H9 (cell line): ENCODE results near the gene PTPRF. TPM values are rescaled to one million over a fixed set of nuclear protein-coding genes. Genes with fewer than 3 reads are reported as not detected.
A peak's percentile ranks its signal among the peaks of the same experiment; 100 is the strongest.

Source experiments
- DNase-seq: peaks from one replicate; pipeline ENCODE4 v3.0.0-alpha.2; 2017
- H2AFZ ChIP-seq: one replicate; pipeline ENCODE4 v1.6.1; 2013; ENCODE audit warnings: mild to moderate bottlenecking, low read length, control low read depth, moderate library complexity
- H2AK5ac ChIP-seq: 2 replicates; pipeline ENCODE4 v1.6.1; 2013; ENCODE audit warnings: low read length, control low read depth, mixed read lengths; ENCODE audit not compliant: insufficient read length
- H2BK120ac ChIP-seq: one replicate; pipeline ENCODE4 v1.6.1; 2013; ENCODE audit warnings: low read depth, mild to moderate bottlenecking, low read length, control low read depth, inconsistent platforms; ENCODE audit not compliant: poor library complexity, severe bottlenecking
- H2BK12ac ChIP-seq: 2 replicates; pipeline ENCODE4 v1.6.1; 2013; ENCODE audit warnings: low read length, control low read depth, mixed read lengths, low read depth; ENCODE audit not compliant: insufficient read length
- H2BK15ac ChIP-seq: 2 replicates; pipeline ENCODE4 v1.6.1; 2013; ENCODE audit warnings: low read depth, low read length, control low read depth
- H2BK20ac ChIP-seq: one replicate; pipeline ENCODE4 v1.6.1; 2013; ENCODE audit warnings: low read depth, mild to moderate bottlenecking, low read length, control low read depth, inconsistent platforms; ENCODE audit not compliant: poor library complexity, severe bottlenecking
- H2BK5ac ChIP-seq: 2 replicates; pipeline ENCODE4 v1.6.1; 2013; ENCODE audit warnings: low read length, control low read depth, mixed read lengths; ENCODE audit not compliant: insufficient read length
- H3K14ac ChIP-seq: 2 replicates; pipeline ENCODE4 v1.6.1; 2013; ENCODE audit warnings: low read length, control low read depth; ENCODE audit not compliant: insufficient read depth
- H3K18ac ChIP-seq: 2 replicates; pipeline ENCODE4 v1.6.1; 2013; ENCODE audit warnings: low read depth, mild to moderate bottlenecking, mixed read lengths, low read length, control low read depth; ENCODE audit not compliant: insufficient read length
- H3K23ac ChIP-seq: 2 replicates; pipeline ENCODE4 v1.6.1; 2013; ENCODE audit warnings: low read length, control low read depth, mixed read lengths, low read depth; ENCODE audit not compliant: insufficient read length
- H3K23me2 ChIP-seq: 2 replicates; pipeline ENCODE4 v1.6.1; 2013; ENCODE audit warnings: low read depth, mild to moderate bottlenecking, mixed read lengths, low read length, control low read depth; ENCODE audit not compliant: insufficient read length, poor library complexity, severe bottlenecking
- H3K27ac ChIP-seq: 2 replicates; pipeline ENCODE4 v1.5.1; 2013; ENCODE audit warnings: low read length, control low read depth, mixed read lengths, low read depth; ENCODE audit not compliant: insufficient read length
- H3K27me3 ChIP-seq: 2 replicates; pipeline ENCODE4 v1.6.1; 2013; ENCODE audit warnings: low read length, control low read depth, inconsistent platforms; ENCODE audit not compliant: insufficient read depth
- H3K4ac ChIP-seq: 2 replicates; pipeline ENCODE4 v1.6.1; 2013; ENCODE audit warnings: low read depth, mild to moderate bottlenecking, control low read depth, inconsistent platforms, low read length, moderate library complexity
- H3K4me1 ChIP-seq: 2 replicates; pipeline ENCODE4 v1.6.1; 2013; ENCODE audit warnings: low read length, control low read depth, inconsistent platforms; ENCODE audit not compliant: insufficient read depth
- H3K4me2 ChIP-seq: 2 replicates; pipeline ENCODE4 v1.6.1; 2013; ENCODE audit warnings: low read length, control low read depth, mixed read lengths; ENCODE audit not compliant: insufficient read length, insufficient read depth
- H3K56ac ChIP-seq: 2 replicates; pipeline ENCODE4 v1.6.1; 2013; ENCODE audit warnings: low read depth, mild to moderate bottlenecking, mixed read lengths, low read length, control low read depth; ENCODE audit not compliant: insufficient read length
- H3K79me1 ChIP-seq: 2 replicates; pipeline ENCODE4 v1.6.1; 2013; ENCODE audit warnings: low read depth, mild to moderate bottlenecking, moderate library complexity, low read length, control low read depth, inconsistent platforms; ENCODE audit not compliant: insufficient read depth, poor library complexity, severe bottlenecking
- H3K79me2 ChIP-seq: 2 replicates; pipeline ENCODE4 v1.6.1; 2013; ENCODE audit warnings: low read length, control low read depth, inconsistent platforms; ENCODE audit not compliant: insufficient read depth
- H3K9ac ChIP-seq: 2 replicates; pipeline ENCODE4 v1.6.1; 2013; ENCODE audit warnings: low read length, control low read depth, mixed read lengths; ENCODE audit not compliant: insufficient read length; ENCODE audit errors: extremely low read depth
- H3K9me3 ChIP-seq: one replicate; pipeline ENCODE4 v1.6.1; 2013; ENCODE audit warnings: low read depth, low read length, inconsistent platforms; ENCODE audit not compliant: control insufficient read depth
- H3T11ph ChIP-seq: one replicate; pipeline ENCODE4 v1.6.1; 2013; ENCODE audit warnings: mild to moderate bottlenecking, low read length, control low read depth, inconsistent platforms
- H4K20me1 ChIP-seq: one replicate; pipeline ENCODE4 v1.6.1; 2013; ENCODE audit not compliant: control insufficient read depth, insufficient read length, insufficient read depth
- H4K5ac ChIP-seq: 2 replicates; pipeline ENCODE4 v1.6.1; 2013; ENCODE audit warnings: low read depth, mild to moderate bottlenecking, mixed read lengths, low read length, control low read depth; ENCODE audit not compliant: insufficient read length
- H4K8ac ChIP-seq: replicated peaks from 2 replicates; pipeline ENCODE4 v1.6.1; 2013; ENCODE audit warnings: low read length, control low read depth, mixed read lengths, low read depth; ENCODE audit not compliant: insufficient read length
- H4K91ac ChIP-seq: 2 replicates; pipeline ENCODE4 v1.6.1; 2013; ENCODE audit warnings: low read depth, mild to moderate bottlenecking, moderate library complexity, mixed read lengths, low read length, control low read depth; ENCODE audit not compliant: insufficient read length
- H3K27ac Mint-ChIP-seq, 3 experiments: 2 replicates in 2 of 3; 3 replicates in 1 of 3; pipeline ENCODE4 v1.8.0; 2020 to 2021; ENCODE audit warnings: mixed read lengths in 3 of 3, mild to moderate bottlenecking in 1 of 3, moderate library complexity in 1 of 3
- H3K27me3 Mint-ChIP-seq: 2 replicates; pipeline ENCODE4 v1.8.0; 2021; ENCODE audit warnings: low read depth, mild to moderate bottlenecking, moderate library complexity, mixed read lengths
- H3K36me3 Mint-ChIP-seq, 3 experiments: 2 replicates in 2 of 3; 3 replicates in 1 of 3; pipeline ENCODE4 v1.8.0; 2020 to 2021; ENCODE audit warnings: low read depth in 3 of 3, mixed read lengths in 3 of 3; ENCODE audit not compliant: insufficient read depth in 1 of 3
- H3K4me1 Mint-ChIP-seq, 2 experiments: 2 replicates each; pipeline ENCODE4 v1.8.0; 2020; ENCODE audit warnings: mixed read lengths in 2 of 2
- H3K4me3 Mint-ChIP-seq, 2 experiments: 2 replicates in 1 of 2; 3 replicates in 1 of 2; pipeline ENCODE4 v1.8.0; 2020 to 2021; ENCODE audit warnings: mild to moderate bottlenecking in 2 of 2, mixed read lengths in 2 of 2, moderate library complexity in 1 of 2
- H3K9me3 Mint-ChIP-seq, 2 experiments: 2 replicates in 1 of 2; 3 replicates in 1 of 2; pipeline ENCODE4 v1.8.0; 2020; ENCODE audit warnings: mild to moderate bottlenecking in 2 of 2, mixed read lengths in 2 of 2, moderate library complexity in 1 of 2
- WGBS: extraction: QIAGEN DNeasy Blood & Tissue Kit; methylation state at CpG from one replicate; pipeline ENCODE4 v1.1.7; 2013; ENCODE audit warnings: missing lambda C conversion rate, low lambda C conversion rate, mixed read lengths; ENCODE audit not compliant: insufficient read length; ENCODE audit errors: extremely low coverage; 5-methylcytosine and 5-hydroxymethylcytosine counted together
- total RNA-seq: library from RNA; stranded (reverse); gene quantifications from 2 replicates; pipeline ENCODE4 v1.2.1, GENCODE V29; 2021
- TF ChIP-seq, protein P1 (sequence below): fragments of 200-600 bp; sonication (generic); conservative IDR thresholded peaks from 3 replicates; pipeline ENCODE4 v1.8.0; 2021; ENCODE audit warnings: antibody characterized with exemption, mild to moderate bottlenecking

Gene PTPRF
- total RNA-seq, 1 experiment from 2014 or later: 193 TPM

DNA sequence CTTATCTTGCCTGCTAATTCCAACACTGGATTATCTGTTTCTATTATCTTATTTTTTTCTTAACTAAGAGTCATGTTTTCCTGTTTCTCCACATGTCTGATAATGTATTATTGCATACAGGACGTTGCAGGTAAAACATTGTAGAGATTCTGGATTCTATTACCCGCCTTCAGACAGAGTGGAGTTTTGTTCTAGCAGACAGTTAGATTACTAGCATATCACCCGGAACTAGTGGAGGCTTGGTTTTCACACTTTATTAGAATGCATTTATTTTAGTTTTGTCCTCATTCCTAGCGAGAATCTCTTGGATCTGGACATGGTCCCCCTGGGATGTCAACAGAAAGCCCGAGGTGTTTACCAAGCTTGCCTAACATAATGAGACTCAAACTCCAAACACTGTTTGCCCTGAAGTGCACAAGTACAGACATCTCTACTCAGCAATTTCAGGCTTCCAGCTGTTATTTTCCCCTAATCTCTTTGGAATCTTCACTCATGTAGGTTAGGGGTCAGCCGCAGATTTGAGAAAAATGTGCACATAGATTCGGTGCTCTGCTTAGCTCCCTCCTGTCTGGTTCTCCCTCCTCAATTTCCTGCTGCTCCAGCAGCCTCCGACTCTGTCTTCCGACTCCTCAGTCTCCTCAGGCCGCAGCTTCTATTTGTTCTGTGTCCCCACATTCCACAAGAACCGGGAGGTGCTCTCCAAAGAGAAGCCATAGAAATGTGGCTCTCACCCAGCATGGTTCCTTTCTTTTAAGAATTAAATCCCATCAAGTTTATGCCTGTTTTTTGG lies 36.8 kb upstream of the PTPRF start:
- no peak overlapping the region for H4K5ac ChIP-seq
- no peaks in the 10 kb centered on the region for H4K20me1 ChIP-seq
- H3K4ac ChIP-seq: no peak overlapping the region
- no peaks in the 10 kb centered on the region for H3K27me3 ChIP-seq
- Mint-ChIP-seq H3K4me1 (peaks cover 21 to 24% of the 10 kb centered on the region in 2 experiments), H3K27me3 (no peaks in the 10 kb centered on the region; the same call in 1 of the 2 replicates), H3K4me3 (peak overlapping the region; percentile 7 to 47; a peak in 3 of 5 replicates), H3K27ac (peak overlapping the region; percentile 23 to 92 (median 61); a peak in 6 of 7 replicates), H3K9me3 (peaks cover 14 to 16% of the 10 kb centered on the region in 2 experiments), H3K36me3 (peaks cover 3 to 9% (median 6%) of the 10 kb centered on the region in 3 experiments; a peak in 5 of 7 replicates)
- no peak overlapping the region for H2BK15ac ChIP-seq
- H3K9ac ChIP-seq: no peak overlapping the region
- WGBS: no CpG with 5 or more reads among the region's 11 CpGs
- no peak overlapping the region for H2BK5ac ChIP-seq
- no peak overlapping the region for H3K4me2 ChIP-seq
- H3K23ac ChIP-seq: no peak overlapping the region
- no peak overlapping the region for H2AK5ac ChIP-seq
- H3K14ac ChIP-seq: no peak overlapping the region
- peaks cover 4% of the 10 kb centered on the region for H3K9me3 ChIP-seq
- no peak overlapping the region for H4K91ac ChIP-seq
- no peak overlapping the region for H2BK120ac ChIP-seq
- no peaks in the 10 kb centered on the region for H3K79me1 ChIP-seq
- H3K79me2 ChIP-seq: no peaks in the 10 kb centered on the region
- peak overlapping the region; percentile 0 for H2AFZ ChIP-seq
- H2BK20ac ChIP-seq: no peak overlapping the region
- H3K23me2 ChIP-seq: no peaks in the 10 kb centered on the region
- DNase-seq: peak; percentile 57
- no peak overlapping the region for H3T11ph ChIP-seq
- H3K4me1 ChIP-seq: peaks cover 5% of the 10 kb centered on the region; the same call in 1 of the 2 replicates
- peak overlapping the region; percentile 21 for H3K18ac ChIP-seq
- H3K27ac ChIP-seq: no peak overlapping the region
- H4K8ac ChIP-seq: no peak overlapping the region
- no peak overlapping the region for H3K56ac ChIP-seq
- no peak overlapping the region for H2BK12ac ChIP-seq
- TF ChIP-seq, protein P1, sequence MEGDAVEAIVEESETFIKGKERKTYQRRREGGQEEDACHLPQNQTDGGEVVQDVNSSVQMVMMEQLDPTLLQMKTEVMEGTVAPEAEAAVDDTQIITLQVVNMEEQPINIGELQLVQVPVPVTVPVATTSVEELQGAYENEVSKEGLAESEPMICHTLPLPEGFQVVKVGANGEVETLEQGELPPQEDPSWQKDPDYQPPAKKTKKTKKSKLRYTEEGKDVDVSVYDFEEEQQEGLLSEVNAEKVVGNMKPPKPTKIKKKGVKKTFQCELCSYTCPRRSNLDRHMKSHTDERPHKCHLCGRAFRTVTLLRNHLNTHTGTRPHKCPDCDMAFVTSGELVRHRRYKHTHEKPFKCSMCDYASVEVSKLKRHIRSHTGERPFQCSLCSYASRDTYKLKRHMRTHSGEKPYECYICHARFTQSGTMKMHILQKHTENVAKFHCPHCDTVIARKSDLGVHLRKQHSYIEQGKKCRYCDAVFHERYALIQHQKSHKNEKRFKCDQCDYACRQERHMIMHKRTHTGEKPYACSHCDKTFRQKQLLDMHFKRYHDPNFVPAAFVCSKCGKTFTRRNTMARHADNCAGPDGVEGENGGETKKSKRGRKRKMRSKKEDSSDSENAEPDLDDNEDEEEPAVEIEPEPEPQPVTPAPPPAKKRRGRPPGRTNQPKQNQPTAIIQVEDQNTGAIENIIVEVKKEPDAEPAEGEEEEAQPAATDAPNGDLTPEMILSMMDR: no peak
